CD14-positive monocyte (primary cell): ENCODE data around the gene ZNF536. TPM values are rescaled to one million over a fixed set of nuclear protein-coding genes. Genes with fewer than 3 reads are reported as not detected.

Experiments used
- DNase-seq, 3 donors: peaks; one replicate each; pipeline ENCODE4 v3.0.0-alpha.2; 2011 to 2022
- H2AFZ ChIP-seq: 2 replicates; pipeline ENCODE4 v1.6.0; 2012; ENCODE audit warnings: mild to moderate bottlenecking, low read depth, low read length, inconsistent platforms; ENCODE audit not compliant: insufficient read depth, poor library complexity, severe bottlenecking
- H3K27ac ChIP-seq, 2 donors: 1 replicate in 1 of 2; 2 replicates in 1 of 2; pipeline ENCODE4 v1.5.1; 2012 to 2013; ENCODE audit warnings: low read length in 2 of 2, control low read depth in 1 of 2, inconsistent platforms in 1 of 2, low read depth in 1 of 2, mild to moderate bottlenecking in 1 of 2
- H3K27me3 ChIP-seq, 2 donors: one replicate each; pipeline versions ENCODE4 v1.6.0 to v1.6.1; 2011 to 2013; ENCODE audit warnings: low read length in 2 of 2; ENCODE audit not compliant: control insufficient read depth in 2 of 2, insufficient read depth in 2 of 2
- H3K36me3 ChIP-seq, 2 donors: replicated peaks in 1 of 2; 1 replicate in 1 of 2; 2 replicates in 1 of 2; pipeline versions ENCODE4 v1.5.1 to v1.6.1; 2012 to 2013; ENCODE audit warnings: low read length in 2 of 2, control low read depth in 1 of 2, inconsistent platforms in 1 of 2, mild to moderate bottlenecking in 1 of 2; ENCODE audit not compliant: insufficient read depth in 2 of 2, control insufficient read depth in 1 of 2
- H3K4me1 ChIP-seq, 2 donors: 1 replicate in 1 of 2; 2 replicates in 1 of 2; pipeline versions ENCODE4 v1.5.1 to v1.6.1; 2012 to 2013; ENCODE audit warnings: low read length in 2 of 2, control low read depth in 1 of 2, inconsistent platforms in 1 of 2, mild to moderate bottlenecking in 1 of 2, moderate library complexity in 1 of 2; ENCODE audit not compliant: insufficient read depth in 2 of 2, control insufficient read depth in 1 of 2
- H3K4me2 ChIP-seq: replicated peaks from 2 replicates; pipeline ENCODE3; 2012; ENCODE audit warnings: low read length, moderate library complexity, mild to moderate bottlenecking; ENCODE audit not compliant: poor library complexity, severe bottlenecking; ENCODE audit errors: extremely low read depth
- H3K4me3 ChIP-seq, 3 experiments: fragments of 200-600 bp in 1 of 3; sonication (generic) in 1 of 3; replicated peaks in 1 of 3; 1 replicate in 2 of 3; 2 replicates in 1 of 3; pipeline ENCODE4 v1.5.1; 2011 to 2013; ENCODE audit warnings: low read length in 3 of 3, mild to moderate bottlenecking in 3 of 3, control low read depth in 2 of 3, low read depth in 2 of 3, inconsistent platforms in 1 of 3, moderate library complexity in 1 of 3
- H3K79me2 ChIP-seq: 2 replicates; pipeline ENCODE4 v1.6.0; 2012; ENCODE audit warnings: mild to moderate bottlenecking, control low read depth, inconsistent platforms, low read length, moderate library complexity; ENCODE audit not compliant: insufficient read depth
- H3K9ac ChIP-seq: 2 replicates; pipeline ENCODE4 v1.6.0; 2017; ENCODE audit warnings: low read length, mild to moderate bottlenecking; ENCODE audit not compliant: insufficient read depth, poor library complexity, severe bottlenecking
- H3K9me3 ChIP-seq, 2 donors: replicated peaks in 1 of 2; 1 replicate in 1 of 2; 2 replicates in 1 of 2; pipeline versions ENCODE4 v1.5.1 to v1.6.1; 2012 to 2013; ENCODE audit warnings: low read length in 2 of 2, control low read depth in 1 of 2; ENCODE audit not compliant: control insufficient read depth in 1 of 2, insufficient read depth in 1 of 2
- H4K20me1 ChIP-seq: 2 replicates; pipeline ENCODE4 v1.6.0; 2012; ENCODE audit warnings: mild to moderate bottlenecking, low read length, control low read depth, moderate library complexity; ENCODE audit not compliant: insufficient read depth
- H3K27ac Mint-ChIP-seq, 7 donors: one replicate each; pipeline ENCODE4 v1.8.0; 2020; ENCODE audit warnings: mild to moderate bottlenecking in 7 of 7, mixed read lengths in 7 of 7, moderate library complexity in 6 of 7, inconsistent platforms in 2 of 7
- H3K27me3 Mint-ChIP-seq, 3 donors: one replicate each; pipeline ENCODE4 v1.8.0; 2021 to 2022; ENCODE audit warnings: low read depth in 3 of 3, mild to moderate bottlenecking in 3 of 3, mixed read lengths in 3 of 3, moderate library complexity in 3 of 3, inconsistent platforms in 1 of 3
- H3K36me3 Mint-ChIP-seq, 2 donors: one replicate each; pipeline ENCODE4 v1.8.0; 2020; ENCODE audit warnings: mixed read lengths in 2 of 2, inconsistent platforms in 1 of 2, mild to moderate bottlenecking in 1 of 2
- H3K4me1 Mint-ChIP-seq: one replicate; pipeline ENCODE4 v1.8.0; 2020; ENCODE audit warnings: mild to moderate bottlenecking, mixed read lengths
- H3K4me3 Mint-ChIP-seq, 2 donors: one replicate each; pipeline ENCODE4 v1.8.0; 2020; ENCODE audit warnings: mild to moderate bottlenecking in 2 of 2, mixed read lengths in 2 of 2, moderate library complexity in 1 of 2
- H3K9me3 Mint-ChIP-seq, 7 donors: one replicate each; pipeline ENCODE4 v1.8.0; 2020 to 2022; ENCODE audit warnings: mixed read lengths in 7 of 7, mild to moderate bottlenecking in 6 of 7, moderate library complexity in 6 of 7, inconsistent platforms in 2 of 7
- CTCF ChIP-seq: fragments of 200-600 bp; IDR thresholded peaks from one replicate; pipeline ENCODE4 v1.8.0; 2022; ENCODE audit warnings: antibody characterized with exemption, mild to moderate bottlenecking
- WGBS: methylation state at CpG from one replicate; pipeline ENCODE4 v1.1.5; 2013; ENCODE audit warnings: missing lambda C conversion rate; ENCODE audit not compliant: insufficient coverage; 5-methylcytosine and 5-hydroxymethylcytosine counted together
- intact Hi-C, 2 donors: fragments of 100-400 bp; cut with micrococcal nuclease; formaldehyde crosslinking; loops; one replicate each; pipeline versions ENCODE4 v1.15.0 to v1.15.1; 2023
- polyA plus RNA-seq, 3 donors: library from polyadenylated mRNA; depleted of rRNA in 1 of 3; unstranded in 2 of 3; stranded (reverse) in 1 of 3; fragments of 300-500 nt in 2 of 3; fragments of >200 nt in 1 of 3; fragmentation: Illumina TruSeq in 2 of 3; gene quantifications; 1 replicate in 2 of 3; 2 replicates in 1 of 3; pipeline ENCODE4 v1.2.3, GENCODE V29; 2012 to 2021

Gene ZNF536
- polyA plus RNA-seq, 3 donors, result not detected

- H2AFZ ChIP-seq, result no peak overlapping the region
- intact Hi-C loops, result no loop called here
- H3K4me1 ChIP-seq, result no peaks in the 10 kb centered on the region
- H3K4me1 Mint-ChIP-seq, result no peaks in the 10 kb centered on the region
- 94% methylated on average over 5 of the region's 9 CpGs for WGBS
- no peak overlapping the region for H3K4me3 Mint-ChIP-seq
- H3K4me2 ChIP-seq, result no peak overlapping the region
- H3K9me3 ChIP-seq, result no peaks in the 10 kb centered on the region
- H3K27ac Mint-ChIP-seq, result no peak overlapping the region
- no peak overlapping the region for H3K4me3 ChIP-seq
- H3K36me3 ChIP-seq, result no peaks in the 10 kb centered on the region
- no peaks in the 10 kb centered on the region for H3K27me3 ChIP-seq
- DNase-seq, result no peak
- H3K27me3 Mint-ChIP-seq, result peaks cover 11 to 19% (median 16%) of the 10 kb centered on the region in 3 donors
- peaks cover 0 to 2% (median 0%) of the 10 kb centered on the region in 7 donors for H3K9me3 Mint-ChIP-seq
- TF ChIP-seq CTCF, result no peak
- no peak overlapping the region for H3K27ac ChIP-seq
- no peaks in the 10 kb centered on the region for H4K20me1 ChIP-seq
- H3K79me2 ChIP-seq, result no peaks in the 10 kb centered on the region
- no peaks in the 10 kb centered on the region for H3K36me3 Mint-ChIP-seq
- no peak overlapping the region for H3K9ac ChIP-seq
Observed at GRCh38 chr19:30390356-30390988, 18.3 kb downstream of the ZNF536 start.

GRCh38 chr19:30391052-30391451 lies 18.9 kb downstream of the ZNF536 start:
- H3K4me1 Mint-ChIP-seq, result no peaks in the 10 kb centered on the region
- Histone ChIP-seq H2AFZ (no peak overlapping the region), H3K9ac (no peak overlapping the region), H3K4me2 (no peak overlapping the region), H3K27me3 (no peaks in the 10 kb centered on the region), H3K4me1 (no peaks in the 10 kb centered on the region), H3K36me3 (no peaks in the 10 kb centered on the region), H3K9me3 (no peaks in the 10 kb centered on the region), H4K20me1 (no peaks in the 10 kb centered on the region), H3K27ac (no peak overlapping the region), H3K79me2 (no peaks in the 10 kb centered on the region), H3K4me3 (no peak overlapping the region)
- TF ChIP-seq CTCF, result no peak
- WGBS, result 79% methylated on average over 3 of the region's 5 CpGs
- no peak for DNase-seq
- intact Hi-C loops, result no loop called here
- peaks cover 0 to 2% (median 0%) of the 10 kb centered on the region in 7 donors for H3K9me3 Mint-ChIP-seq
- H3K27ac Mint-ChIP-seq, result no peak overlapping the region
- no peak overlapping the region for H3K4me3 Mint-ChIP-seq
- peaks cover 11 to 19% (median 15%) of the 10 kb centered on the region in 3 donors for H3K27me3 Mint-ChIP-seq
- H3K36me3 Mint-ChIP-seq, result no peaks in the 10 kb centered on the region
